Body of pancreas (tissue), 4 donors: ENCODE measurements around the gene DIAPH1.

Source experiments
- POLR2A ChIP-seq, 3 donors: fragments of 450-650 bp; IDR thresholded peaks; one replicate each; pipeline ENCODE4 v1.6.1; 2016; ENCODE audit warnings: antibody characterized with exemption in 3 of 3, mild to moderate bottlenecking in 2 of 3
- TF ChIP-seq, protein P1 (sequence below), 7 experiments: fragments of 450-650 bp in 4 of 7; fragments of 200-600 bp in 3 of 7; sonication (generic) in 3 of 7; IDR thresholded peaks; one replicate each; pipeline ENCODE4 v1.5.1; 2016 to 2019; ENCODE audit warnings: antibody characterized with exemption in 7 of 7

GRCh38 chr5:141490271-141490670 is 128.5 kb downstream of the DIAPH1 start:
- TF ChIP-seq, protein P1, sequence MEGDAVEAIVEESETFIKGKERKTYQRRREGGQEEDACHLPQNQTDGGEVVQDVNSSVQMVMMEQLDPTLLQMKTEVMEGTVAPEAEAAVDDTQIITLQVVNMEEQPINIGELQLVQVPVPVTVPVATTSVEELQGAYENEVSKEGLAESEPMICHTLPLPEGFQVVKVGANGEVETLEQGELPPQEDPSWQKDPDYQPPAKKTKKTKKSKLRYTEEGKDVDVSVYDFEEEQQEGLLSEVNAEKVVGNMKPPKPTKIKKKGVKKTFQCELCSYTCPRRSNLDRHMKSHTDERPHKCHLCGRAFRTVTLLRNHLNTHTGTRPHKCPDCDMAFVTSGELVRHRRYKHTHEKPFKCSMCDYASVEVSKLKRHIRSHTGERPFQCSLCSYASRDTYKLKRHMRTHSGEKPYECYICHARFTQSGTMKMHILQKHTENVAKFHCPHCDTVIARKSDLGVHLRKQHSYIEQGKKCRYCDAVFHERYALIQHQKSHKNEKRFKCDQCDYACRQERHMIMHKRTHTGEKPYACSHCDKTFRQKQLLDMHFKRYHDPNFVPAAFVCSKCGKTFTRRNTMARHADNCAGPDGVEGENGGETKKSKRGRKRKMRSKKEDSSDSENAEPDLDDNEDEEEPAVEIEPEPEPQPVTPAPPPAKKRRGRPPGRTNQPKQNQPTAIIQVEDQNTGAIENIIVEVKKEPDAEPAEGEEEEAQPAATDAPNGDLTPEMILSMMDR (IDR thresholded peaks at IDR 0.05): no peak
- TF ChIP-seq POLR2A (IDR thresholded peaks at IDR 0.05): no peak
